Renal cortex interstitium (tissue), 11 donors: ENCODE data around the gene GID8. TPM values are rescaled to one million over a fixed set of nuclear protein-coding genes. Genes with fewer than 3 reads are reported as not detected.

Source experiments
- DNase-seq, 11 donors: peaks; one replicate each; pipeline ENCODE4 v3.0.0-alpha.2; 2013; ENCODE audit warnings: low read depth in 9 of 11, low spot score in 4 of 11; ENCODE audit errors: extremely low read depth in 1 of 11
- polyA plus RNA-seq, 3 donors: library from polyadenylated mRNA; unstranded; fragments of 120-200 nt; gene quantifications; one replicate each; pipeline ENCODE4 v1.2.1, GENCODE V29; 2013; ENCODE audit not compliant: insufficient read length in 3 of 3

Gene GID8
- polyA plus RNA-seq, 3 donors = 53.6 to 55.9 (median 55.4) TPM

DNA sequence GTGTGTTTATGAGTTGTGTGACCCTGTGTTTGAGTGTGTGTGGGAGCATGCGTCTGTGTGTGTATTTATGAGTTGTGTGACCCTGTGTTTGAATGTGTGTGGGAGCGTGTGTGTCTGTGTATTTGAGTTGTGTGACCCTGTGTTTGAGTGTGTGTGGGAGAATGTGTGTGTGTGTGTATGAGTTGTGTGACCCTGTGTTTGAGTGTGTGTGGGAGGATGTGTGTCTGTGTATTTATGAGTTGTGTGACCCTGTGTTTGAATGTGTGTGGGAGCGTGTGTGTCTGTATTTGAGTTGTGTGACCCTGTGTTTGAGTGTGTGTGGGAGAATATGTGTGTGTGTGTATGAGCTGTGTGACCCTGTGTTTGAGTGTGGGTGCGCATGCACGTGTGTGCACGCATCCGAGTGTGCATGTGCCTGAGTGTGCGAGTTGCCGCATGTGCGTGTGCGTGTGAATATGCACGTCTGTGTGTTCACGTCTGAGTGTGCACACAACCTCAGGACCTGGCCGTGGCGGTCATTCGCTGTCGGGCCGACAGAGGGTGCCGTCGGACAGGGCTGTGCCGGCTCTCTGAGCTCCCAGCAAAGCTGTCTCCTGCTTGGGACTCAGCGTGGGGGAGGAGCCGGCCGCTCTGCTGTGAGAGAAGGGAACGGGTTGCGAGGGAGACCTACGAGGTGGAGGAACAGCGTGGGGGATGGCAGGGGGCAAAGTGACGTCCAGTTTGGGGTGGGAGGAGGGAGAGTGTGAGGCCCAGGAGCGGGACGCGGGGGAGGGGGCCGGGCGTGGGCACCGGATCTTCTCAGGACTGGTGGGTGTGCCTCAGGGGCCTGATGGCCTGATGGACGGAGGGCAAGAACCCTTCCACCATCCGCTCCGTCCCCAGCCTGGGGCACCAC lies 34.2 kb downstream of the GID8 start:
- peak; percentile 60 to 84 (median 76) for DNase-seq

DNA sequence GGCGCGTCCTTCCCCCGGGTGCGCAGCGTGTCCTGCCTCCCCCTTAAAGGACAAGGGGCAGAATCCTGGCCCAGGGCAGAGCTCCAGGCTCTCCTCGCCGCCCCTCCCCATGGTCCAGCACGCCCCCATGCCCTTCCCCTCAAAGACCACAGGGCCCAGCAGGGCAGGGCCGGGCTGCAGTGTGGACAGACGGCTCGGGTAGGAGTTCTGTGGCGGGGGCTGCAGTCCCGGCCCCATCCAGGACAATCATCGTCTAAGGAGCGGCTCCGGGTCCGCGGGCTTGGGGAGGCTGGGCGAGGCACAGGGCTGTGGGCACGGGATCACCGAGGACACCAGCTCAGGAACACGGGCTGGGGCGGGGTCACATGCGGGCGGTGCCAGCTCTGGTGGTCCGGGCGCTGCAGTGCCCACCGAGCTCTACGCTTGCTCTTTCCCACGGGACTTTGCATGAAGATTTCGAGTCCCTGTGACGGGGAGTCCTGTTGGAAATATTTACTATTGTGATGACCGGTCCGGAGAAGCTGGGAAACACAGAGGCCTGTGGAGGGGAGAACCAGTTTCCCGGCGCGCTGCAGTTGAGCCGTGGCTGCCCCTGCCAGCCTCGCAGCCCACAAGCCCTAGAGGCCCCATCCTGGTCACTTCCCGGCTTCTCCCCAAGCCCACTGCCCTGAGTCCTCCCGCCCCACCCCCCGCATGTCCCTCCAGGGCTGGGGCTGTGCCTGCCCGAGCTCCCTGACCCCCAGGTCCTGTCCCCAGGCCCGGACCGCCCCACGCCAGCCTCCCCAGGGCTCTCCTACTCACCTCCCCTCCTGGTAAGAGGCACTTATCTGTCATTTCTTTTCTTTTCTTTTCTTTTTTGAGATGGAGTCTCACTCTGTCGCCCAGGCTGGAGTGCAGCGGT lies 35.1 kb downstream of the GID8 start:
- no peak for DNase-seq

DNA sequence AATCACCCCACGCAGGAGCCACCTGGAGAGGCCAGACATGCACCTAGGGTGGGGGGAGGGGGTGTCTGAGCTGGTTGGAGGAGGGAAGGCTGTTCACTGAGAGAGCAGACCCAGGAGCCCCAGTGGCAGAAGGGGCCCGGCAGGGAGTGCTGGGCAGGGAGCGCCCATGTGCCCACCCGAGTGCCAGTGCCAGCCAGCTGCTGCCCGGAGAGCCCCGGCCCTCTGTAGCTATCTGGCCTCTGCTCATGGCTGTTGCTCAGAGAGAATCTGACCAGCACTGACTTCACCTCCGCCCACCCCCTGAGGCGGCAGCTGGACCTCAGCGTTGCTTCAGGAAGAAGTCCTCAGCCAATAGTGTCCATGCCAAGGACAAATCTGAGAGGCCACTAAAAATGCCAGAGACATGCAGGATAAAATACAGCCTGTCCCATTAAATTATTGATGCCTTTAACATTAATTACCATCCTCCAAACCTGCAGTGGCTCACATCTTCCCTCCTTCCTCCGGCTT lies 37.4 kb downstream of the GID8 start:
- no peak for DNase-seq

DNA sequence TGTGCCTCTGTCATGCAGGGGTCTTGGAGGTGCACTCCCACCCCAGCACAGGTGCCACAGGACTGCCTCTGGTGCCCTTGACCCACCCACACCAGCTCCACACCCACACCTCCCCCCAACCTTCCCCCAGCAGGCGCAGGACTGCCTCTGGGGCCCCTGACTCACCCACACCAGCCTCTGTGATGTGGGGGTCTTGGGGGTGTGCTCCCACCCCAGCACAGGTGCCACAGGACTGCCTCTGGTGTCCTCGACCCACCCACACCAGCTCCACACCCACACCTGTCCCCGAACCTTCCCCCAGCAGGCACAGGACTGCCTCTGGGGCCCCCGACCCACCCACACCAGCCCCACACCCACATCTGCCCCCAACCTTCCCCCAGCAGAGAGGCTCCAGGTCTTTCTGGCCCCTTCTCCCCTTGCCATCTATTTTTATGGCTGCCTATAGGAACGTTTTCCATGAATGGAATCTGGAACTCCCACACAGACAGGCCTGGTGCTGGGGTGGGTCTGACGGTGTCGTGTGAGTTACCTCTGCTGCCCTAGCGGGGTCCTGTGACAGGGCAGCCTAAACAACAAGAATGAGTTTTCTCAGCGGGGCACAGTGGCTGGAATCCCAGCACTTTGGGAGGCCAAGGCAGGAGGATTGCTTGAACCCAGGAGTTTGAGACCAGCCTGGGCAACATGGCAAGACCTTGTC lies 38.0 kb downstream of the GID8 start:
- DNase-seq = no peak

DNA sequence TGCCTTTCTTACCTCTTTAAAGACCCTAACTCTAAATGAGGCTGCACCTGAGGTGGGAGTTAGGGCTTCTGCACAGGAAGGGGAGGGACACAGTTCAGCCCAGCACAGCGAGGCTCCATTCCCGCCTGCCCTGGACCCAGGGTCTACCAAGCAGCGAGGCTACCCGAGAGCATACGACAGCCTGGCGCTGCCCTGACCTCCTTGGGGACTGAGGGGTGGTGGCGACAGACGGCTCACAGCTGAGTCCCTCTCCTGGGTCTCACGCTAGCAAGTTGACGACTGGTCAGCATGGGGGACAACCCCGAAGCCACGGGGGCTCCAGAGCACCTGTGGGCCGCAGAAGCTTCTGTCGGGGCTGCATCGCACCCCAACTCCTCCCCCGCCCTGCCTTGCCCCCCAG lies 38.9 kb downstream of the GID8 start:
- no peak for DNase-seq

DNA sequence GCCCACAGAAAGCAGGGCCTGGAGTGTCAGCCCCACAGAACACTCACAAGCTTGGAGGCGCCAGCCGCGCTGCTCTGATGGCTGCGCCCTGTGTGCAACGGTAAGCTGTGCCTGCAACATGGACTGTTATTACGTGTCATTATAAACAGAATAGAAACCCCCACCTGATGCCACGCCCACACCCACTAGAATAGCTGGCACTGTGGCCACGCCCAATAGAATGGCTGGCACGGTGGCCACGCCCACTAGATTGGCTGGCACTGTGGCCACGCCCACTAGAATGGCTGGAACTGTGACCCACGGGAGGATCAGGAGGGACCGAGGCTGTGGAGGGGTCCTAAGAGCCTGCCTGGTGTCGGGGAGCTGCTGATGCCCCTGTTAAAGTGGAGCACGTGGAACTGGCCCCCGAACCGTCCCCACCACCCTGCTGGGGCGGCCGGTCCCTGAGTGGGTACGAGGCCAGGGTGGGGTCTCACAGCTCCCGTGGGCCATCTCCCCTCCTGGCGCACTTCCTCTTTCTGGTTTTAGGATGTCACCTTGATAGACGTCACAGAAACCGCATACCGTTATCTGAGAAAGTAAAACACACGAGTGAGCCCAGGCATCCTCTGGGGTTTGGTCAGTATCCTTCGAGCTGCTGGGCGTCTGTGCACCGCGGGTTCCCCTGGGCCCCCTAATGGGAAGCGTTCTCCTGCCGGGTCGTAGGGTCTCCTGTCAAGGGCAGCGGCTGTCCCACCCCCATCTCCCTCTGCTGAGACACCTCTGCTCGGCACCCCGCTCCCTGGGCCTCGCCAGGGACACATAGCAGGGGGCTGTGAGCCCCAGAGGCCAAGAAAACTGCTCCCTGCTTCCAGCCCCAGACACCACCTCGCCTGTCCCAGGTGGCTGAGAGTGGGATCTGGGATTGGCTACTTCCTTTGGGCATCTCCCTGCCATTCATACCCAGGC lies 39.9 kb downstream of the GID8 start:
- no peak for DNase-seq

DNA sequence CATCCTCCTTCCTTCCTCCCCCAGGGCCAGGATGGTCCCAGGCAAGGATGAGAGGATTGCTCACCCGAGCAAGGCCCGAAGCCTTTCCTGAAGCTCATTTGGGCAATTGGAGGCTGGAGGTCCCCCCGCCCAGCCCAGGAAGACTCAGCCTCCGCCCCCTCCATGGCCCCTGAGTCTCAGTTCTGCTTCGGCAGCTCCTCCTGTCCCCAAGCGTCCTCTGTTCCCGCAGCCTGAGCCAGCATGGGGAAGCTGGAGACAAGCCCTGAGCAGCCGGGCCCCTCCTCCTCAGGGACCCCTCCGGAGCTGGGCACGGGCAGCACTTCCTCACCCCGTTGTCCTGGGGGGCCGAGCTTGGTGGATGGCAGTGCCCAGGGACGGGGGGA lies 40.6 kb downstream of the GID8 start:
- DNase-seq = no peak

DNA sequence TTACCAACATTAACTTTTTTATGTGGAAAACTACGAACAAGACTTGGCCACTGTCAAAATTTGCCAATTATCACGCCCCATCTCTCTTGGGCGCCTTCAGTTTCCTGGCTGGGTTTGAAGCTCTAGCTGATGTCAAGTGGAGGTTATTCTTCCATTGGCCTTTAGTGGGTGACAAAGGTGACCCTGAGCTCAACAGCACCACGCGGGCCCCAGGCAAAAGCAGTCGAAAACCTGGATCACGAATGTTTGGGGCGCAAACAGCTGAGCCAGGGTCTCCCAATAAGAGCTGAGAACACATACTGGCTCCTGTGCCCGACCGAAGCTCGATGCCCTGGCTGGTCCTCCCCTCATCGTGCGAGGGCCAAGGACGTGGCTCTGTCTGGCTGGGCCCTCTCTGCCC lies 41.4 kb downstream of the GID8 start:
- DNase-seq = no peak

DNA sequence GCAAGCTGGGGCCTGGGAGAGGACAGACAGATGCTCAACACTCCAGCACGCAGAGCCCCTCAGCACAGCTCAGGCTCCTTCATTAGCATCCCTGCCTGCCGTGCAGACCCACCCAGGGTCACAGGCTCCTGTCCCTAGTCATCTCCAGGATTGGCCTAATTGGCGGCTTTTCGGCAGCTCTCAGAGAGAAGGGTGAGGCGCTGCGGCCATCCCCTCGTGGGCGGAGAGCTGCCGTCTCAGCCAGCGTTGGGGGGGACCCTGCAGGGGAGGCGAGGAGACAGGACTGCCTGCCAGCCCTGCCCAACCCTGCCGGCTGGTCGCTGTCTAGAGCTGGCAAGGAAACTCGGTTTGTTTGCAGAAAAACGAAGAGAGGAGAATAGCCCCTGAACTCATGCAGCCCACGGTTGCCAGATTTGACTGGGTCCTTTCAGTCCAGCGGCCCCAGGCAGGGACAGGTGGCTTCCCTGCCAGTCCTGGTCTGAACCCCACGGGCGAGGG lies 42.0 kb downstream of the GID8 start:
- DNase-seq = no peak

DNA sequence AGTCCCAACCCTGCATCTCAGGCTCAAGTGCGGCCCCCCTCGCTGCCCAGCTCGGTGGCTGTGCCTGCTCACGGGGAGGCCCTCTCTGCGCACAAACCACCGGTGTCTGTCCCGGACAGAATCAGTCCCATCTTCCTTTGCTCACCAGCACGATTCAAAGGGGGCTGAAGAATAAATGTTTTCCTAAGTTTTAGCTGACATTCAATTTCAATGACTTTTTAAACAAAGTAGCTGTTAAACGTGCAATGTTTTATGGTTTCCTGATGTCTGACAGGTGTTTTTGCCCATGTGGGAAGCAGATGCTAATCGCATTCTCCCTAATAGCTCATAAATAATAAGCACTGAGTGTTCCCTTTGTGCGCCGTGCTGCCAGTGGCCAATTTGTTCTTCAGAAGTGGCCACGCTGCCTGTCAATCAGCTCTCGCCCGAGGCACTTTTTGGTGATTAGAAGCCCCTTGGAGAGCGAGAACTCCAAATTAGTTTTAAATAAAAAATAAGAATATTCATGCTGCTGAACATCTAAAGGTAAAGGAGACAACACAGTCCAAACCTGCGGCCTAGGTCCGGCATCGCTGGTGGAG lies 42.5 kb downstream of the GID8 start:
- no peak for DNase-seq

DNA sequence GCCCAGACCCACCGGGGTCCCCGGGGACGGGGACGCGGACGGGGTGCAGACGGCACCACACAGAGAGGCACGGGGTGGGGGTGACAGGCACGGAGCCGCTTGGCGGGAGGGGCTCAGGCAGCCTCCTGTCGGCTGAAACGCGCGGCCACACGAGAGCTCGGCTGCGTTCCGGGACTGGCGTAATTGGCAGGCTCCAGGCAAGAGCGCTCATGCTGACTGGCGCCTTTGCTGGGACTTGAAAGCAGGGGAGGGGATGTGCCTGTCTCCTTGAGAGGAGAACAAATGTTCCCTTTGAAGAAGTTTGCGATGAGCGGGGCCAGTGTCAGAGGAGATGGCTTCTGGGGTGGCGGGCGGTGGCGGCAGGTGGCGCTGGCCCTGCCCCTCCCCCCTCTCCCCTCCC lies 43.0 kb downstream of the GID8 start:
- DNase-seq = peak in 3 of 11 donors; percentile 20 to 37 (median 24)

DNA sequence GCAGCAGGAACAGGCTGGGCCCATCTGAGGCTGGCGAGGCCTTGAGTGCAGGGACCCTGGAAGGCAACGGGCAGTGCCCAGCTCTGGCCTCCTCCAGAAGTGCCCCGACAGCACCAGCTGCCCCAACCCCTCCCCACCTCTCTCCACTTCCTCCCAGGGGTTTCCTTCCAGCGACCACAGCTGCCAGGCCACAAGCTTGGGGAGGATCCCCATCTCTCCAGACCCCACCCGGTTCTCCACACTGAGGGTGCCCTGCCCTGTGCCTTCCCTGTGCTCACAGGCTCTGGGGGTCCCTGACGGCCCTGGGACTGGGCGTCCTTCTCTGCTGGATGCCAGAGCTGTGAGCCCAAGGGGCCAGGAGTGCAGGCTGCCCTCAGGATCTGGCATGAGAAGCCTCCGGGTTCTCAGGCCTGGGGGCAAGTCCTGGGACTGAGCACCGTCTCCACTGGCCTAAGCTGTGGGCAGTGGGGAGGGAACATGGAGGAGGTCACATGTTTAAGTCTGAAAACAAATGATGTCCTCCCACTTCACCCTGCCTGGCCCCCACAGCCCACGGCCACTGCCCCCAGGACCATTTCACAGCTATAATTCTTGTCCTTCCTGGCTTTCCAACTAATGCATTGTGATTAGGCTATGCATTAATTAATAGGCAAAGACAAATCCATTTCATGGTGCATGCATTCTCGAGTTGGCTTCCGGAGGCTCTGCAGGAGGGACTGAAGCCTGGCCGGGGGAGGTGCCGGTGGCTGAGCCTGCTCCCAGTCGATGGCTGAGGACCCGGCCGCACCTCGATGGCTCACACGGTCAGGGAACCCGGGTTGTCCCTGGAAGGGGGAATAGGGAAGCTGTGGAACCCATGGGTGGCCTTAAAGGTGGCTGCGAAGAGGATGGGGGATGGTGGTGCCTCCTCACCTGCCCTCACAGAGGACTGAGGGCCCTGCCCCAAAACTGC lies 44.5 kb downstream of the GID8 start:
- no peak for DNase-seq

DNA sequence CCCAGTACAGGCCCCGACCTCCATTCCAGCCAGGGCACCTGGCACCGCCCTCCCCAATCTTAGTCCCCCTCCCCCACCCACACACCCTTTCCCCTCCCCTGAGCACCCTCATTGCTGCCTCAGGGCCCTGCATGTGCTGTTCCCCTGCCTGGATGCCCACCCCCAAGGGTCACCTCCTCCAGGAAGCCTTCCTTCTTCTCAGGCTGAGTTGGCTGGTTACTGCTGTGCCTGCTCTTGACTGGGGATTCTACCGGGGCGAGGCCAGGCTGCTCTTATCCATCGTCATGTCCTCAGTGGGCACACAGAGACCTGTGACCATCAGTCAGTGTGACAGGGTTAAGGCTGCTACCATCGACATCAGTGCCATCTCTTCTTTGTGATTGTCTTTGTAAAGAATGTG lies 45.3 kb downstream of the GID8 start:
- no peak for DNase-seq

DNA sequence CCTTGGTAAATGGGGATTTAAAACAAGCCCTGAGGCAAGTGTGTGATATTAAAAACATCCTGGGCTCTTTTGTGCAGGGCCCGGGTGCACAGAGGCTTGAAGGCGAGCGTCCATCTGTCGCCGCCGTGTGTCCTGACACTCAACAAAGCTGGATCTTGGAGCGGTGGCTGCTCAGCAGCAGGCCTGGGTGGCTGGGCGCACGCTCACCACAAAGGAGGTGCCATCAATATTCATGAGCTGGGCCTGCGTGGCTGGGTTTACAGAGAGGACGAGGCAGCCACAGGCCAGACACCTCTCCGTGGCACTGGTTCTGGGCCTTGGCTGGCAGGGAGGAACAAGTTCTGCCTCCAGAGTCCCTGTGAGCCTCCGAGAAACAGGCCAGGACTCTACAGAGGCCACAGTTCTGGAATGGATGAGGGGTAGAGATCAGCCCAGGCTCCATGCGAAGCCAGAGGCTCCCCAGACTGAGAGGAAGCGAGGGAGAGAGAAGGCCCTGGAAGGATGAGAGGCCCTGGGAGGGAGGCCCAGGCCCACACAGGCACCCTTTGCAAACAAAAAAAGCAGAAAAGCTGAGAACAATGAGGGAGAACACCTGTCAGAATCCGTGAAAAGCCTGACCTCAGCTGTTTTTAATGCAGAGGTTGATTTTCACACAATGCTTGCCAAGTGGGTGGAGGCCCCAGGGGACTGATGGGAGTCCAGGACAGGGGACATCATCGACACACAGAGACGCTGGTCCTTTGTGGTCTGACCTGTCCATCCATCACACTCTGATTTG lies 46.9 kb downstream of the GID8 start:
- no peak for DNase-seq

DNA sequence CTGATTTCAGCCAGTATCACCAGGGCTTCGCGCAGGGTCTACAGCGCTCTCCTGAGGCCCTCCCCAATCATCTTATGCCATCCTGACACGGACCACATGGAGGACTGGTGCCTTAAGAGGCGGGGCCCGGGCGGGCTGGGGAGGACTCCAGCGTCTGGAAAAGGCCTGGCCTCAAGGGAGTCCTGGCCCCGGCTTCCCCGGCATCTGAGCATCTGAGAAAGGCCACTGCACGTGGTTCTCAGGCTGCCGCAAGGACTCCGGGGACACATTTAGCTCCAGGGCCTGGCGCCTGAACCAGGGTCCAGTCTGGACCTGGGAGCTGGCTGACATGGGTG lies 47.5 kb downstream of the GID8 start:
- no peak for DNase-seq

DNA sequence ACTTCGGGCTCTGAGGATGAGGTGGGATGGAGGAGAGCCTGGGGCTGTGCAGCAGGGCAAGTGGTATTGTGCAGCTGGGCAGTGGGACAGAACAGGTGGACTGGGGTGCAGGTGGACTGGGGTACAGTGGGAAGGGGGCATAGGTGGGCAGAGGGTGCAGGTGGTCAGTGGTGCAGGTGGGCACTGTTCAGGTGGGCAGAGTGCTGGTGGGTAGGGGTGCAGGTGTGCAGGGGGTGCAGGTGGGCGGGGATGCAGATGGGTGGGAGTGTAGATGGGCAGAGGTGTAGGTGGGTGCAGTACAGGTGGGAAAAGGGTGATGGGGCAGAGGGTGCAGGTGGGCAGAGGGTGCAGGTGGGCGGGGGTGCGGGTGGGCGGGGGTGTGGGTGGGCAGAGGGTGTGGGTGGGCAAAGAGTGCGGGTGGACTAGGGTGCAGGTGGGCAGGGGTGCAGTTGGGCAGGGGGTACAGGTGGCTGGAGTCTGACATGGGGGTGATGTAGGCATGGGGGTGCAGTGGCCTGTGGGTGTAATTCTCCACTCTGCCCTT lies 48.4 kb downstream of the GID8 start:
- DNase-seq = no peak
